Ishikawa (cell line): ENCODE results near the gene STXBP5.

Experiments
- CEBPB ChIP-seq: IDR thresholded peaks from 2 replicates; pipeline ENCODE4 v1.6.1; 2012
- CREB1 ChIP-seq: IDR thresholded peaks from 2 replicates; pipeline ENCODE4 v1.6.1; 2012; ENCODE audit warnings: low read depth
- EGR1 ChIP-seq: IDR thresholded peaks from 2 replicates; pipeline ENCODE4 v1.6.1; 2012
- EP300 ChIP-seq: IDR thresholded peaks from 2 replicates; pipeline ENCODE4 v1.6.1; 2012; ENCODE audit warnings: borderline replicate concordance
- FOXM1 ChIP-seq: IDR thresholded peaks from 2 replicates; pipeline ENCODE4 v1.6.1; 2012; ENCODE audit warnings: low read depth, borderline replicate concordance
- MAX ChIP-seq: IDR thresholded peaks from 2 replicates; pipeline ENCODE4 v1.6.1; 2012
- NFIC ChIP-seq: IDR thresholded peaks from 2 replicates; pipeline ENCODE4 v1.6.1; 2012
- RAD21 ChIP-seq: IDR thresholded peaks from 2 replicates; pipeline ENCODE4 v1.6.1; 2012; ENCODE audit warnings: low read depth
- REST ChIP-seq: IDR thresholded peaks from 2 replicates; pipeline ENCODE4 v1.6.1; 2012; ENCODE audit warnings: low read depth, mild to moderate bottlenecking
- TAF1 ChIP-seq: IDR thresholded peaks from 2 replicates; pipeline ENCODE4 v1.6.1; 2012; ENCODE audit warnings: low read depth, mild to moderate bottlenecking
- TCF12 ChIP-seq: IDR thresholded peaks from 2 replicates; pipeline ENCODE4 v1.6.1; 2012; ENCODE audit warnings: low read depth
- TEAD4 ChIP-seq: IDR thresholded peaks from 2 replicates; pipeline ENCODE4 v1.6.1; 2012
- USF1 ChIP-seq: IDR thresholded peaks from 2 replicates; pipeline ENCODE4 v1.6.1; 2012
- YY1 ChIP-seq: IDR thresholded peaks from 2 replicates; pipeline ENCODE4 v1.6.1; 2012; ENCODE audit warnings: low read depth
- ZBTB7A ChIP-seq: IDR thresholded peaks from 2 replicates; pipeline ENCODE4 v1.6.1; 2012; ENCODE audit warnings: low read depth

The STXBP5 gene

DNA sequence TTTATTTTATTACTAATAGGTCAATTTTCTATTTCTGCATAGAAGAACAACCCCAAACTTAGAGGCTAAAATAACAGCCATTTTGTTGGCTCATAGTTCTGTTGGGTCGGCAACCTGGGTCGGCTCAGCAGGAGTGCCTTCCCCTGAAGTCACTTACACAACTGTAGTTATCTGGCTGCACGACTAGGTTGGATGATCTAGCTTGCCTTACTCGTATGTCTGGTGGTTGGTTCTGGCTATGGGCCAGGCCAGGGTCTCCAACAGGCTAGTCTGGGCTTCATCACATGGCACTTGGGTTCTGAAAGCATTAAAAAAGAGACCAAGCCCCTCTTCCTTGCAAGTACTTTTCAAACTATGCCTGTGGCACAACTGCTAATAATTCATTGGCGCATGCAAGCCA lies 53.5 kb downstream of the STXBP5 start:
- TF ChIP-seq YY1, result no peak
- no peak for TF ChIP-seq FOXM1
- no peak for TF ChIP-seq EP300
- no peak for TF ChIP-seq NFIC
- TF ChIP-seq ZBTB7A, result no peak
- TF ChIP-seq REST, result no peak
- TF ChIP-seq CEBPB, result no peak
- no peak for TF ChIP-seq TAF1
- no peak for TF ChIP-seq USF1
- no peak for TF ChIP-seq RAD21
- no peak for TF ChIP-seq TEAD4
- TF ChIP-seq EGR1, result no peak
- no peak for TF ChIP-seq MAX

DNA sequence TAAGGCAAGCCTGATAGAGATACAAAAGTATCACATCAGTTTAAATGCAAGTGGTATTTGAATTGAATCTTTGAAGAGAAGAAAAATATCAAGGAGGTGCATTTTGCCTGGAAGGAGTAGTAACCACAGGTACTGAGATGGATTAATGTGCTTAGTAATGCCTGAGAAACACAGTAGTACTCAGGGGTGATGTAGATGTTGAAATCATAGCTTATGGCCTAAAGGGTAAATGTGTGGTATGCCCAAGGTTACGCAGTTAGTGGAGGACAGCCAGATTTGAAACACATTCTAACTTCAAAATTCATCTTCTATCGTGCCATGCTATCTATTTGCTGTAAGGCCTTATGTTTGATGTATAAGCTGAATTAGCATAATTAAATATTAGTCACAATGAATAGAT lies 55.9 kb downstream of the STXBP5 start:
- no peak for TF ChIP-seq USF1
- no peak for TF ChIP-seq CREB1
- no peak for TF ChIP-seq RAD21
- no peak for TF ChIP-seq REST

DNA sequence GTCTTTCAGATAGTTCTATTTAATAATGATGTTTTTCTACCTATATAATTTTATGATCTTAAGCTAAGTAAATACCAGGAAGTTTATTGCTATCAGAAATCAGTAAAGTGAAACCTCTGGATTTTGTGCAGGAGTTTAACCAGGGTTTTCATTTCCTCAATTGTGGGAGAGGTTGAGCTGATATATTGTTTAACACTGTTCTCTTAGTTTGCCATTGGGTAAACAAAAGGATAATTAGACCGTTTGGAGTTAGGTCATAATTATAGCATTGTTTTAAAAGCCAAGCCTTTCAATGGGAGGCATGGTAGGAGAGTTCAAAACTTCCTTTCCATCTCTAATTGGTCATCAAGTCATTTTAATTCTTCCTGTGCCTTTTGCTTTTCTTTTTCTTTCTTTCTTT lies 58.7 kb downstream of the STXBP5 start:
- no peak for TF ChIP-seq CREB1
- TF ChIP-seq REST, result no peak
- TF ChIP-seq USF1, result no peak
- TF ChIP-seq ZBTB7A, result no peak
- no peak for TF ChIP-seq EGR1
- TF ChIP-seq NFIC, result no peak
- no peak for TF ChIP-seq TCF12
- no peak for TF ChIP-seq TEAD4
- TF ChIP-seq FOXM1, result no peak
- TF ChIP-seq MAX, result no peak
- TF ChIP-seq EP300, result no peak
- TF ChIP-seq YY1, result no peak
- no peak for TF ChIP-seq TAF1
- no peak for TF ChIP-seq RAD21
- no peak for TF ChIP-seq CEBPB

GRCh38 chr6:147266821-147267220 lies 62.6 kb downstream of the STXBP5 start:
- TF ChIP-seq EGR1, result no peak
- no peak for TF ChIP-seq TCF12
- no peak for TF ChIP-seq CREB1
- no peak for TF ChIP-seq RAD21
- TF ChIP-seq YY1, result no peak
- no peak for TF ChIP-seq TEAD4
- TF ChIP-seq USF1, result no peak

DNA sequence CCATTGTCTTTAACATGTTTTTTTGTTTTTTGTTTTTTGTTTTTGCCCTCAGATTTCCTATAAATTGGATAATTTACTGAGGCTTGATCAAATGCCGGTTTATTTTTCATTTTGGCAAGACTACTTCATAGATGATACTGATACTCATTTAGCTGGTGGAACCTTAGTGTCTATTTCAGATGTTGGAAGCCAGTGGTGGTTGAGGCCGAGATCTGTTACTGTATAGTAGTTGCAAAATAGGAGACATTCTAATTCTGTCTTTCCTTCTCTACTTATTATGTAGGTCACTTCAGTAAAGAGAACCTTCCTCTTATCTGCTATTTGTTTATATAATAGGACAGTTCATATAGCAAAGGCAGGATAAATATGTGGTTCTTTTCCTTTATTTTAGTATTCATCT lies 63.4 kb downstream of the STXBP5 start:
- TF ChIP-seq NFIC (no peak), CEBPB (no peak)
